OCI-LY3 (cell line): ENCODE data around the gene MYO15B.

Experiments
- EZH2phosphoT487 ChIP-seq: fragments of 200-600 bp; shearing (Covaris generic); IDR thresholded peaks from 2 replicates; pipeline ENCODE4 v1.6.1; 2018; ENCODE audit warnings: antibody characterized with exemption, mixed run types, low read depth
- TF ChIP-seq, protein P1 (sequence below): fragments of 200-600, 300-600 bp; sonication (generic); IDR thresholded peaks from 2 replicates; pipeline ENCODE4 v1.5.1; 2014; ENCODE audit warnings: antibody characterized with exemption, low read length, low read depth

DNA sequence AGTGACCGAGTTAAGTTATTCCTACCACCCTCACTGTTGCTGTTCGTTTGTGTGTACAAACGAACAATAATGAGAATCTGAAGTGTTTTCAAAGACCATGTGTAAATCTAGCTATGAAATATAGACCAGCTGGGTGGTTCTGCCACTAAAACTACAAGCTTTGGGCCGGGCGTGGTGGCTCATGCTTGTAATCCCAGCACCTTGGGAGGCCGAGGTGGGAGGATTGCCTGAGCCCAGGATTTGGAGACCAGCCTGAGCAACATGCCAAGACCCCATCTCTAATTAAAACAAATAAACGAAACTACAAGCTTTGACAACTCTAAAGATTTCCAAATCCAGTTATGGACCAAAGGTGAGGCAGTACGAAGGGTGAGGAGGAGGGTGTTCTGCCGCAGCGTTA lies 78.4 kb downstream of the MYO15B start:
- TF ChIP-seq, protein P1, sequence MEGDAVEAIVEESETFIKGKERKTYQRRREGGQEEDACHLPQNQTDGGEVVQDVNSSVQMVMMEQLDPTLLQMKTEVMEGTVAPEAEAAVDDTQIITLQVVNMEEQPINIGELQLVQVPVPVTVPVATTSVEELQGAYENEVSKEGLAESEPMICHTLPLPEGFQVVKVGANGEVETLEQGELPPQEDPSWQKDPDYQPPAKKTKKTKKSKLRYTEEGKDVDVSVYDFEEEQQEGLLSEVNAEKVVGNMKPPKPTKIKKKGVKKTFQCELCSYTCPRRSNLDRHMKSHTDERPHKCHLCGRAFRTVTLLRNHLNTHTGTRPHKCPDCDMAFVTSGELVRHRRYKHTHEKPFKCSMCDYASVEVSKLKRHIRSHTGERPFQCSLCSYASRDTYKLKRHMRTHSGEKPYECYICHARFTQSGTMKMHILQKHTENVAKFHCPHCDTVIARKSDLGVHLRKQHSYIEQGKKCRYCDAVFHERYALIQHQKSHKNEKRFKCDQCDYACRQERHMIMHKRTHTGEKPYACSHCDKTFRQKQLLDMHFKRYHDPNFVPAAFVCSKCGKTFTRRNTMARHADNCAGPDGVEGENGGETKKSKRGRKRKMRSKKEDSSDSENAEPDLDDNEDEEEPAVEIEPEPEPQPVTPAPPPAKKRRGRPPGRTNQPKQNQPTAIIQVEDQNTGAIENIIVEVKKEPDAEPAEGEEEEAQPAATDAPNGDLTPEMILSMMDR = no peak
- no peak for TF ChIP-seq EZH2phosphoT487
